ENCODE measurements around the gene PLEKHM3. TPM values are rescaled to one million over a fixed set of nuclear protein-coding genes. Genes with fewer than 3 reads are reported as not detected.
A peak's percentile ranks its signal among the peaks of the same experiment; 100 is the strongest.

The PLEKHM3 gene
- total and polyA plus RNA-seq, 2 of the 13 experiments (the other 11 are each of a cell fraction or from before 2014, with no cell fraction given), result 4.5 to 4.7 TPM

DNA sequence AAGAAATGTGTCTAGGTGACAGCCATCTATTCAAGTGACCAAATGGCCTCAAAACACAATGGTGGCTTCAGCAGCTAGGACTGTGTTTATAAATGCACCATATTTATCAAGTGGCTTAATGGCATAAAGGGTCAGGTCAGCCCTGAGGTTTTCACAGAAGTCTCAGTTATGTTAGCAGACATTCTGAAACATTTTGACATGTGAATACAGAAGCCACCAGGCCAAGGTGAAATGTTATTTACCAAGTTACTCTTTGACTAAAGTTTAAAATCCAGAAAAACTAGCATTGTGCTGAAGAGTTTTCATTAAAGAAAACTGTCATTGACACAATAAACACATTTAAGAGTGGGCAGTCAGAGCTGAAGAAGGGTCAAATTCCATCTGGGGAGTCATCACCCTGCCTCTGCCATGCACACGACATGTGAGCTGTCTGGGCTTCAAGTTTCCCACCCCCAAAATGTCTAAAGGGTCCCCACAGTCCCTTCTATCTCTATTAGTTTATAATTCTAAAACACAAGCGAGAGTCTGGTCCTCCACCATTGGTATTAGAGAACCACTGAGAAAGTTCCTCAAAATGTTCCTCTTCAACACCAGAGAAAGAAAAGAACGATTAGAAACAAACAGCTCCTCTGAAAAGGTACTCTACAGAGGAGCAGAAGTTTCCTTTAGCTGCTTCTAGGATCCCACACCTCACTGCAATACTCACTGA is 178.1 kb downstream of the PLEKHM3 start (continued):
- TF ChIP-seq RNF219 (CRISPR knock-in tag; IDR thresholded peaks at IDR 0.05), result no peak; the same call in 1 of the 2 replicates
- TF ChIP-seq PAXIP1 (CRISPR knock-in tag; conservative IDR thresholded peaks at IDR 0.05), result peak; percentile 92
- TF ChIP-seq ZNF589 (CRISPR knock-in tag; conservative IDR thresholded peaks at IDR 0.05), result no peak
- no peak for TF ChIP-seq ZNF30 (CRISPR knock-in tag; IDR thresholded peaks at IDR 0.05)
- no peak; the same call in 1 of the 2 replicates for TF ChIP-seq GMEB1 (CRISPR knock-in tag; IDR thresholded peaks at IDR 0.05; ENCODE audit: borderline replicate concordance)

Data from HepG2 (cell line).